ENCODE results near the gene RNF135. TPM values are rescaled to one million over a fixed set of nuclear protein-coding genes. Genes with fewer than 3 reads are reported as not detected.
"Not testable (repeated sequence)": the region's sequence is repeated elsewhere in the genome, so short reads cannot be mapped to it uniquely, and the experiment has no call there.

RNF135 gene
- total RNA-seq, 4 donors from 2014 or later = 18.2 to 22.3 (median 20.3) TPM

DNA sequence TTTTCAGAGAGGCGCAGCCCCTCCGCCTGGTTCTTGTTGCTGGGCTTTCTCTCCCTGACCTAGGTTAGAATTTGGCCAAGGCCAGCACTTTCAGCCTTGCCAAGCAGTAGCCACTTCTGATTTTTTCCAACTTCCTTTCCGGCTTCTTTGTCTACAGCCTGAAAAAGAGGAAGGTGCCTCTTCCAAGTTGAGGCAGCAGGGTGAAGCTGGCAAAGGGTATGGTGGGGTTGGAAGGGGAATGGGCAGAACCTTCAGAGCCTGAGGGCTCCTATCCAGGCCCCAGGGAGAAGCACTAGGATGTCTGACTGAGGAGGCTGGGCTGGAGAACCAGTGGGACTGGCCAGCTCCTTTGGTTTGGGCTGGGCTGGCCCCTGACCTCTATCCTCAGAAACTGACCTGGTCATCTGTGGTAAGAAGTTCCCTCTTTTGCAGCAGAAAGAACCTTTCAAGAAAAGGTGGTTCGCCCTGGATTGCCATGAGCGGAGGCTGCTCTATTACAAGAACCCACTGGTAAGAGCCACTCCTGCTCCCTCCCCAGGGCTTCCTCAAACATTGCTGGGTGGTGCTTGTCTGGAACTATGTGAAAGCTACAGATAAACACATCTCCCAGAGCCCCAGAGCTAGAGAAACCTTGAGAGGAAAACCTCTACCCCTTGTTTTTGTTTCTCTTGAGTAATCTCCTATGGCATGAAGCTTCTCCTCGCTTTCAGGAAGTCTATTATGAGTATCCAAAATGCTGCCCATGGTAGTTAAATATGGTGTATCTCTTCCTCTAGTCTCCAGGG is 16.6 kb upstream of the RNF135 start:
- WGBS, 2 donors (ENCODE audit: low coverage in 1 of 2) = 76 to 100% methylated on average over 1 to 2 of the region's 6 CpGs
- no peak for ATAC-seq
- Histone ChIP-seq H3K27ac (peak overlapping the region in 3 of 4 donors; percentile 22 to 48 (median 23)), H3K36me3 (no peaks in the 10 kb centered on the region), H3K27me3 (no peaks in the 10 kb centered on the region), H3K9me3 (no peaks in the 10 kb centered on the region), H3K4me1 (peaks cover 0 to 15% (median 3%) of the 10 kb centered on the region in 3 donors), H3K4me3 (no peak overlapping the region)
- TF ChIP-seq POLR2A (IDR thresholded peaks at IDR 0.05) (no peak), POLR2AphosphoS5 (IDR thresholded peaks at IDR 0.05) (no peak), EP300 (IDR thresholded peaks at IDR 0.05) (no peak)
- TF ChIP-seq, protein P1, sequence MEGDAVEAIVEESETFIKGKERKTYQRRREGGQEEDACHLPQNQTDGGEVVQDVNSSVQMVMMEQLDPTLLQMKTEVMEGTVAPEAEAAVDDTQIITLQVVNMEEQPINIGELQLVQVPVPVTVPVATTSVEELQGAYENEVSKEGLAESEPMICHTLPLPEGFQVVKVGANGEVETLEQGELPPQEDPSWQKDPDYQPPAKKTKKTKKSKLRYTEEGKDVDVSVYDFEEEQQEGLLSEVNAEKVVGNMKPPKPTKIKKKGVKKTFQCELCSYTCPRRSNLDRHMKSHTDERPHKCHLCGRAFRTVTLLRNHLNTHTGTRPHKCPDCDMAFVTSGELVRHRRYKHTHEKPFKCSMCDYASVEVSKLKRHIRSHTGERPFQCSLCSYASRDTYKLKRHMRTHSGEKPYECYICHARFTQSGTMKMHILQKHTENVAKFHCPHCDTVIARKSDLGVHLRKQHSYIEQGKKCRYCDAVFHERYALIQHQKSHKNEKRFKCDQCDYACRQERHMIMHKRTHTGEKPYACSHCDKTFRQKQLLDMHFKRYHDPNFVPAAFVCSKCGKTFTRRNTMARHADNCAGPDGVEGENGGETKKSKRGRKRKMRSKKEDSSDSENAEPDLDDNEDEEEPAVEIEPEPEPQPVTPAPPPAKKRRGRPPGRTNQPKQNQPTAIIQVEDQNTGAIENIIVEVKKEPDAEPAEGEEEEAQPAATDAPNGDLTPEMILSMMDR (IDR thresholded peaks at IDR 0.05) = no peak

- peaks cover 0 to 15% (median 3%) of the 10 kb centered on the region in 3 donors for H3K4me1 ChIP-seq
- ATAC-seq = peak; percentile 36
- H3K27me3 ChIP-seq = no peaks in the 10 kb centered on the region
- peak overlapping the region in 3 of 4 donors; percentile 18 to 66 (median 63) for H3K27ac ChIP-seq
- WGBS, 2 donors (ENCODE audit: low coverage in 1 of 2) = 19 to 27% methylated on average over 5 to 6 of the region's 8 CpGs
- H3K36me3 ChIP-seq = no peaks in the 10 kb centered on the region
- TF ChIP-seq, protein P1 (IDR thresholded peaks at IDR 0.05) = no peak
- TF ChIP-seq EP300 (IDR thresholded peaks at IDR 0.05) = no peak
- no peak for TF ChIP-seq POLR2A (IDR thresholded peaks at IDR 0.05)
- no peak overlapping the region for H3K4me3 ChIP-seq
- no peaks in the 10 kb centered on the region for H3K9me3 ChIP-seq
Measured at GRCh38 chr17:30956764-30957374, 14.0 kb upstream of the RNF135 start.

DNA sequence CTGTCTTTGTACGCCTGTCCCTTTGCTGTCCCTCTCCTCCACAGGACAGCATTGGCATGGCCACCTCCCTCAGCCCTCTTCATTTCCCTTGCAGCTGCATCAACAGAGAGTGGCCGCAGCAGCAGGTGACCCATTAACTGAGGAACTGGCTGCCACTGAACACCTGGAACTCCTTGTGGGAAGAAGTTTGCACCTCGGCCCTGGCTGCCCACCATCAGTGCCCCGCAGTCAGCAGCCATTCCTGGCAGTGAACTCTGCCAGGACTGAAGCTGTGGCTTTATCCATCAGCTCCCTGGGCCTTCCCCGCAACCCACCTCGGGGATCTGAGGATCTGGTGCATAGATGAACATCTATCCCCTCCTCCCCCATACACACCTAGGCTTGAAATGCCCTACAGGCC is 13.1 kb upstream of the RNF135 start:
- TF ChIP-seq, protein P1 (IDR thresholded peaks at IDR 0.05) = no peak
- TF ChIP-seq EP300 (IDR thresholded peaks at IDR 0.05) (no peak), POLR2A (IDR thresholded peaks at IDR 0.05) (no peak), POLR2AphosphoS5 (IDR thresholded peaks at IDR 0.05) (no peak)
- H3K4me1 ChIP-seq = peaks cover 0 to 15% (median 3%) of the 10 kb centered on the region in 3 donors
- H3K9me3 ChIP-seq = no peaks in the 10 kb centered on the region
- WGBS, 2 donors (ENCODE audit: low coverage in 1 of 2) = 80% methylated on average over 2 of the region's 6 CpGs; no CpG with 5 or more reads in 1 of the 2 donors
- H3K36me3 ChIP-seq = no peaks in the 10 kb centered on the region
- no peak for ATAC-seq
- H3K4me3 ChIP-seq = no peak overlapping the region
- peak overlapping the region in 1 of 4 donors; percentile 63 for H3K27ac ChIP-seq
- H3K27me3 ChIP-seq = no peaks in the 10 kb centered on the region

- Histone ChIP-seq H3K4me1 (peaks cover 0 to 15% (median 3%) of the 10 kb centered on the region in 3 donors), H3K9me3 (no peaks in the 10 kb centered on the region), H3K27ac (no peak overlapping the region), H3K27me3 (no peaks in the 10 kb centered on the region), H3K36me3 (no peaks in the 10 kb centered on the region), H3K4me3 (no peak overlapping the region)
- no peak for ATAC-seq
- WGBS, 2 donors (ENCODE audit: low coverage in 1 of 2) = 62 to 89% methylated on average over 7 of the region's 7 CpGs
- TF ChIP-seq POLR2AphosphoS5 (IDR thresholded peaks at IDR 0.05) = no peak
Measured at GRCh38 chr17:30958187-30958586, 12.7 kb upstream of the RNF135 start.

DNA sequence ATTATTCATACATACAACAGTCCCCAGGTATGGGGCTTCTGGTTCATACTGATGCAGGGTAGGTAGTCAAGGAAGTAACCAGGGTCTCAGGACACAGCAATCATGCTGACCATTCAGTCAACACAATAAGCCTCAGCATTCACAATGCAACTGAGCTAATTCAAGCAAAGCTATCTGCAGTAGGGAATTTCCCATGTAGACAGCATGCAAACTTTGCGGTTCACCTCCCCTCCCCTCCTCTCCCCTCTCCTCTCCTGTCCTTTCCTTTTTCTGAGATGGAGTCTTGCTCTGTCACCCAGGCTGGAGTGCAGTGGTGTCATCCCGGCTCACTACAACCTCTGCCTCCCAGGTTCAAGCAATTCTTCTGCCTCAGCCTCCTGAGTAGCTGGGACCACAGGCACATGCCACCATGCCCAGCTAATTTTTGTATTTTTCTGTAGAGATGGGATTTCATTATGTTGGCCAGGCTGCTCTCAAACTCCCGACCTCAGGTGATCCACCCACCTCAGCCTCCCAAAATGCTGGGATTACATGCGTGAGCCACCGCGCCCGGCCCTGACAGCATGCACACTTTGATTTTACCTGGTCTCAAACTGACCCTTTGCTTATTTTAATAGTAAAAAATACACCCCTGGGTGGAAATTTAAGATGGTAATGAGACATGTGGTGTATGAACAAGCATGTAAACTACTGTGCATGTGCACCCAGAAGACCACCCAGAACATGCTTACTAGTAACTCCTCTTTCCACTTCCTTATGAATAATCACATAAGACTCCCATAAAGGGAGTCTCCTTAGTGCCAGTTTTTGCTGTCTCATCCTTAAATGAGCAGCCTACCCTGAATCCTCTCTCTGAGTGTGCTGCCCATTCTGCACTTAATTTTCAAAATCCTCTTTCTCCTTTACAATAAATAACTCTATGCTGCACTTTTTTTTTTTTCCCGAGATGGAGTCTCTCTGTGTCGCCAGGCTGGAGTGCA is 9.3 kb upstream of the RNF135 start:
- H3K27me3 ChIP-seq = no peaks in the 10 kb centered on the region
- H3K4me3 ChIP-seq = no peak overlapping the region
- no peaks in the 10 kb centered on the region for H3K36me3 ChIP-seq
- no peak for ATAC-seq
- H3K4me1 ChIP-seq = peaks cover 0 to 8% (median 3%) of the 10 kb centered on the region in 3 donors
- no peak for TF ChIP-seq POLR2A (IDR thresholded peaks at IDR 0.05)
- no peak for TF ChIP-seq EP300 (IDR thresholded peaks at IDR 0.05)
- TF ChIP-seq, protein P1 (IDR thresholded peaks at IDR 0.05) = no peak
- no peak for TF ChIP-seq POLR2AphosphoS5 (IDR thresholded peaks at IDR 0.05)
- H3K27ac ChIP-seq = no peak overlapping the region
- WGBS, 2 donors (ENCODE audit: low coverage in 1 of 2) = 74 to 85% methylated on average over 4 to 9 of the region's 9 CpGs
- no peaks in the 10 kb centered on the region for H3K9me3 ChIP-seq

- not testable (repeated sequence) for H3K27me3 ChIP-seq, ATAC-seq, H3K4me1 ChIP-seq, H3K36me3 ChIP-seq, H3K9me3 ChIP-seq, H3K4me3 ChIP-seq, H3K27ac ChIP-seq
- WGBS, 2 donors (ENCODE audit: low coverage in 1 of 2) = 94 to 95% methylated on average over 3 to 5 of the region's 8 CpGs
Measured at GRCh38 chr17:30964312-30964711, 6.5 kb upstream of the RNF135 start.
